Measurements from ENCODE around the gene SH2D6.
A peak's percentile ranks its signal among the peaks of the same experiment; 100 is the strongest.
"Not testable (repeated sequence)": the region's sequence is repeated elsewhere in the genome, so short reads cannot be mapped to it uniquely, and the experiment has no call there.

SH2D6 gene

DNA sequence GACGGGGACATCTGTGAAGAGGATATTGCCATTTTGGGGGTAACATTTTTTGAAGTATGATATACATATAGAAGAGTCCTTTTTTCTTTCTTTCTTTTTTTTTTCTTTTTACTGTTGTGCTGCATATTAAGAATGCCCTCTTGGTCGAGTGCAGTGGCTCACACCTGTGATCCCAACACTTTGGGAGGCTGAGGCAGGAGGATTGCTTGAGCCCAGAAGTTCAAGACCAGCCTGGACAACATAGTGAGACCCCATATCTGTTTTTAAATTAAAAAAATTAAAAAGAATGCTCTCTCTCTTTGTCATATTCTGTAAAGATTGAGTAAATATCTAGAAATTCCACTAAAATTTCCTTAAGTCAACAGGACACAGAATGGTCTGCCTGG lies 3.6 kb downstream of the SH2D6 start:
- DNase-seq (ENCODE audit: low spot score) = no peak

DNA sequence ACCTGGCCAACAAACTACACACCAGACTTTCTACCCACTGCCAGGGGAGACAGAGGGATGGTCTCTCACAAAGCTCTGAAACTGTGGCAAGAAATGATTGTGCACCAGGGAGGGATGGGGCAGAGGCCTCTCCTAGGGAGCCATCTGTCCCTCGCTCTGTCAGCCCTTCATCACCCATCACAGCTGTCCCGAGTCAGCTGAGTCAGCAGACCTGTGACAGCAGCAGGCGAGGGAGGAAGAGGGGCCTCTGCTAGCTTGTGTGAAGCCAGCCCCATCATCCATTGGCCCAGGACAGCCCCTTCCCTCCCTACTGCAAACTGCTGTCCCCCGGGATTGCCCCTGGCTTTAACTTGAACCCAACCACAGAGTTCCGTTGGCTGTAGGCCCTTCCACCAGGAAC lies 5.0 kb downstream of the SH2D6 start:
- DNase-seq (ENCODE audit: low spot score) = no peak

DNA sequence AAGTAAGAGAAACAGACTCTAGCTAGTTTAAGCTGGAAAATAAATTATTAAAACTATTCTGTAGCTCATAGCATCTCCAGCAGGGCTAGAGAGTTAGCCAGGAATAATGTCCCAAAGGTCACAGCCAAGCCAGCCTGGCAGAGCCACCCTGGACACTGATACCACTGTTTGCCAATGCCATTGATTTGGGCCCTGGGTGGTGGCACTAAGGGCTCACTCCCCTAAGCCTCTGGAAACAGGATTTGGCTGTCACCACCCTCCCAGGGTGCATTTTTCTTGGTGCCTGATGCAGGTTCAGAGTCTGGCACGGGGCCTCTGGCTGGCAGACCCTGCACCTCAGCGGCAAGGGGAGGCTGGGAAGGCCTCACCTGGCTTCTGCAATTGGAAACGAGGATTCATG lies 7.1 kb downstream of the SH2D6 start:
- no peak for DNase-seq (ENCODE audit: low spot score)

GRCh38 chr2:85427300-85427835 lies 8.9 kb downstream of the SH2D6 start:
- DNase-seq (ENCODE audit: low spot score) = no peak

DNA sequence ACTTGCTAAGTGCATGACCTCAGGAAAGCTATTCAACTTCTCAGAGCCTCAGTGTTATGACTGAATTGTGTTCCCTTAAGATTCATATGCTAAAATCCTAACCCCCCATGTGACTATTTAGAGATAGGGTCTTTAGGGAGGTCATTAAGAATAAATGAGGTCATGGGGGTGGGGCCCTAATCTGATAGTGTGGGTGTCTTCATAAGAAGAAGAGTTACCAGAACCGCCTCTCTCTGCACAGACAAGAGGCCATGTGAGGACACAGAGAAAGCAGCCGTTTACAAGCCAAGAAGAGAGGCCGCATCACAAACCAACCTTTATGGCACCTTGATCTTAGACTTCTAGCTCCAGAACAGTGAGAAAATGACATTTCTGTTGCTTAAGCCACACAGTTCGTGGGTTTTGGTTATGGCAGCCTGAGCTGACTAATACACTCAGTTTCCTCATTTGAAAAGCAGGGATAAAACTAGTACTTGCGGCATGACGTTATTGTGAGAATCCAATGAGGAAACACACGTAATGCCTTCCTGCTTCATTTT lies 9.9 kb downstream of the SH2D6 start:
- no peak for DNase-seq (ENCODE audit: low spot score)

DNA sequence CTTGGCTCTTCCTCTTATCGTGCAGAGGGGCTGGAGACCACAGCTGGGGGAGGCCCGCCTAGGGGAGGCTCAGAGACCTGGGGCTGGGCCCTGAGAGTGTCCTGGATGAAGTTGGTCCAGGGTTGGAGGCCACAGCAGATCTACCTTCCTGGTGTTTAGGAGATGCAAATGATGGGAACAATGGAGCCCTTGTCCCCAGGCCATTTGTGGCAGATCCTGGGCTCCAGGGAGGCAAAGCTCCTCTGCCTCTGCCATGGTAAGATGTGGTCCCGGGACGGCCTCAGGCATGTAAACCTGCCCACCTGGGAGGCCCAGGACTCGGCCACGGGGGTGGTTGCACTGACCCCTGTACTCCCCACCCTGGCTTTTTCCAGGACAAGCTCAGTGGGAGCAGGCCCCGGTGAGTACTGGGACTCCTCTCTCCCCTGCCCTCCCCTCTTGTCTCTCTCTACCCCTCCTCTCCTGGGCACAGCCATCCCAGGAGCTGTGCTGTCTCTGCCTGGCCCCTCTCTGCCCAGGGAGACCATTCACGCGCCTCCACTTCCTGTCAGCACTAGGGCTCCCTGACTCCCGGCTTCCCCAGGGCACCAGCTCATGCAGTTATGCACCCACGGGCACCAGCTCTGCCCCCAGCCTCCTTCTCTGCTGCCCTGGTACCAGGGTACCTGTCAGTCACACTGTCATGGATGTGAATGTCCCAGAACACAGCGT lies 10.9 kb downstream of the SH2D6 start:
- no peak for DNase-seq (ENCODE audit: low spot score)

GRCh38 chr2:85429924-85430289 lies 11.4 kb downstream of the SH2D6 start:
- DNase-seq (ENCODE audit: low spot score) = no peak

GRCh38 chr2:85430752-85431569 lies 12.4 kb downstream of the SH2D6 start:
- DNase-seq (ENCODE audit: low spot score) = no peak

DNA sequence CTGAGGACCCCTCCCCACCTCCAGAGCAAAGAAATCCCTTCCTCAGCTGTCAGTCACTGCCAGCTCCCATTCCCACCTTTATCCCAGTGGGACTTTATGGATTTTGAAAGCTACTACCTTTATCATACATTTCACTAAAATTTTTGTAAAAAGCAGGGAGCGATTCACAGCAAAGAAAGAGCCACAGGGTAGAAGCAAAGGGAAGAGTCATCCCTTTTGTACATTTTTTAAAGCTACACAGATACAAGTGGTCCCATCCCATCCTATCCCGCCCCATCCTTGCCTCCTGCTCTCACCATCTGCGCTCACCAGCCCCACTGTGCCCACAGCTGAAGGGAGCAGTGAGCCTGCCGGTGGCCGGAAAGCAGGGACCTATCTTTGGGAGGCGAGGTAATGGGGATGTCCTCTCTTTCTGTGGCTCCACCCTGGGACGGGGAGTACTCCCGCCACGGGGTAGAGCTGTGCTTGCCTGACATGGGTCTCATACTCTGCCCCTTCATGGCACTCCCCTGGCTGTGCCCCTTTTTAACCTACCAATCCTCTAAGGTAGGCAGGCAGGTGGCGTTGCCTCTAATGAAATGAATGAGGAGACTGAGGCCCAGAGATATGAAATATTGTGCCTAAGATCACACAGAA lies 13.2 kb downstream of the SH2D6 start:
- DNase-seq (ENCODE audit: low spot score) = no peak

- DNase-seq (ENCODE audit: low spot score) = no peak
These were observed 15.1 kb downstream of the SH2D6 start for GRCh38 chr2:85433511-85434089.

GRCh38 chr2:85434696-85435095 lies 16.2 kb downstream of the SH2D6 start:
- DNase-seq (ENCODE audit: low spot score) = no peak

GRCh38 chr2:85435220-85435958 lies 16.9 kb downstream of the SH2D6 start:
- no peak for DNase-seq (ENCODE audit: low spot score)

DNA sequence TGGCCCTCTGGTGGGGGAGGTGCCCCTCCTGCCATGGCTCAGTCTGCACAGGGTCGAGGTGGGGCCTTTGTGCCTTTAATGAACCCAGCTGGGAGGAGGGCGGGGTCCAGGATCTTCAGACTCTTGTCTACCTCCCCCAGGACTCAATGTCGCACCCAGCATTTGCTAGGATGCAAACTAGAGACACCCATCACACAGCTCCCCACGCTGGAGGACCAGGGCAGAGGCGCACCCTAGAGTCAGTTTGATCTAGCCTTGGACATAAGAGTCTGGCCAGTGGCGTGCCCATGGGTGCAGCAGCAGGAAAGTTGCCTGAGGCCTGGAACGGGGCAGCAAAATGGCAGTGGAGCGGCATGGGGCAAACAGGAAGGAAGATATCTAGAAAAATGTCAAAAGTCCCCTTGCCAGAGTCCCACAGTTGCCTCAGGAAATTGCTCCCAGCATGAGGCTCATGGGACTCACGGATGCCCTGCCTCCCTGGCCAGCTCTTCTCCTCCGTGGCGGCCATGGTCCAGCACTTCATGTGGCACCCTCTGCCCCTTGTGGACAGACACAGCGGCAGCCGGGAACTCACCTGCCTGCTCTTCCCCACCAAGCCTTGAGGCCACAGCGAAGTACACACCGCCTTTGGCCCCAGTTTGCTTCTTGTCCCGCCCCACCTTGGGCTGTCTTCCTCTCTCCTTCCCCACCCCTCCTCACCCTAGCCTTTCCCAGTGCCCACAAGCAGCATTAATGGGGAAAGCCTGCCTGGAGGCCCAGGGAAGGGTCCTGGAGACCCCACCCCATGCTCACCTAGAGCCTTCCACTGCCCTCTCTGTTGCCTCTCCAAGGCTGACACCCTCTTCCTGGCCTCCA lies 17.7 kb downstream of the SH2D6 start:
- DNase-seq (ENCODE audit: low spot score) = no peak

GRCh38 chr2:85436836-85437487 lies 18.4 kb downstream of the SH2D6 start:
- no peak for DNase-seq (ENCODE audit: low spot score)

DNA sequence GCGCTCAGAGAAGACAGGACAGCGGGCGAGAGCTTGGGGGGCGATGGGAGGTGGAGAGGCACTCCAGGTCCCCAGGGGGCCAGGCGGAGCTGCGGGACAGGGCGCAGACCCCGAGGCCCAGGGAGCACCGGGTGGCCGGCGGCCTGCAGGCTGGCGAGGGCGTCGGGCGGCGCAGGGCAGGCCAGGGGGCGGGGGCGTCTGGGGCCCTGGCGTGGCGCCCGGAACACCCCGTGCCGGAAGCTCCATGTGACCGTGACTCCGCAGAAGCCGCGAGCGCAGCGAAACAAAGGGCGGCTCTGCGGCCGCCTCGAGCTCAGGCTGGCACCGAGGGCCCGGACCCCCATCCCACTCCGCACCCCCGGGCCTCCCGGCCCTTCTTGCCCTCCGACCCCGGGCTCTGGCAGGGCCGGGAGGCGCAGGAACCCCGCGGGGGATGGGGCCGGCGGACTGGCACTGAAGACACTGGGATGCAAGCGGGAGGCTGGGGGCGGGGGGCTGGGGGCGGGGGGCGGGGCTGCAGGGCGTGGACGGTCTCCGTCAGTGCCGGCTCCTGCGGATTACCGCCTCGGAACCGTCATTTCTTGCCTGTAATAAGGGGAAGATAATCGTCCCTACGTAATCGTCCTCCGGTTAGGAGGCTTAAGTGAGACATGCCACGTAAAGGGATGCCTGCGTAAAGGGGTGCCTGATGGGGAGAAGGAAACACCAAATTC lies 19.1 kb downstream of the SH2D6 start:
- DNase-seq (ENCODE audit: low spot score) = peak; percentile 86

GRCh38 chr2:85438201-85439024 lies 19.9 kb downstream of the SH2D6 start:
- DNase-seq (ENCODE audit: low spot score) = no peak

- DNase-seq (ENCODE audit: low spot score) = no peak
These were observed 20.5 kb downstream of the SH2D6 start for GRCh38 chr2:85439025-85439472.

DNA sequence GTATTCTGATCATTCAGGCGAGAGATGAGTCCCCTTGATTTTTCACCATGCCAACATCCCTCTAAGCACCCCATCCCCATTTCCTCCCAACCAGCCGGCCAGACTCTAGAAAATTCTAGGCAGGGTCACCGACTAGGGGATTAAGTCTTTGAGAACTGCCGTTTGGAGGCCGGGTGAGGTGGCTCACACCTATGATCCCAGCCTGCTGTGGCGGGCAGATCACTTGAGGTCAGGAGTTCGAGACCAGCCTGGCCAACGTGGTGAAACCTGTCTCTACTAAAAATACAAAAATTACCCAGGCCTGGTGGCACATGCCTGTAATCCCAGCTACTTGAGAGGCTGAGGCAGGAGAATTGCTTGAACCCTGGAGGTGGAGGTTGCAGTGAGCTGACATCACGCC lies 21.1 kb downstream of the SH2D6 start:
- not testable (repeated sequence) for DNase-seq (ENCODE audit: low spot score)
